Colonic mucosa (tissue), 4 donors: ENCODE measurements around the gene CHRNA9. TPM values are rescaled to one million over a fixed set of nuclear protein-coding genes. Genes with fewer than 3 reads are reported as not detected.

ENCODE experiments used
- DNase-seq: peaks from one replicate; pipeline ENCODE4 v3.0.0-alpha.2; 2020
- H3K27ac ChIP-seq: fragments of 200-600 bp; one replicate; pipeline ENCODE4 v1.8.0; 2021
- H3K27me3 ChIP-seq: fragments of 200-600 bp; one replicate; pipeline ENCODE4 v1.8.0; 2021
- H3K36me3 ChIP-seq: fragments of 200-600 bp; one replicate; pipeline ENCODE4 v1.8.0; 2021
- H3K4me1 ChIP-seq: fragments of 200-600 bp; one replicate; pipeline ENCODE4 v1.8.0; 2021; ENCODE audit warnings: mild to moderate bottlenecking
- H3K4me3 ChIP-seq: fragments of 200-600 bp; one replicate; pipeline ENCODE4 v1.8.0; 2021
- H3K9ac ChIP-seq, 2 donors: one replicate each; pipeline ENCODE4 v1.7.0; 2013; ENCODE audit warnings: control low read depth in 2 of 2, low read depth in 2 of 2, low read length in 2 of 2
- H3K9me3 ChIP-seq: fragments of 200-600 bp; one replicate; pipeline ENCODE4 v1.8.0; 2021
- CTCF ChIP-seq: fragments of 200-600 bp; IDR thresholded peaks from one replicate; pipeline ENCODE4 v1.8.0; 2022; ENCODE audit warnings: antibody characterized with exemption, mild to moderate bottlenecking
- intact Hi-C: fragments of 100-400 bp; cut with DNase I; formaldehyde crosslinking; loops from one replicate; pipeline ENCODE4 v1.14.1; 2022
- total RNA-seq, 2 donors: library from RNA; stranded (reverse); fragmentation: NEBNext Ultra II Directional in 1 of 2; extraction: Animal tissue kit (Norgen Biotek cat#: 25700) in 1 of 2; gene quantifications; one replicate each; pipeline ENCODE4 v1.2.1, GENCODE V29; 2021
- donor health status: healthy.
- donor health status: DM: no; HTN: no; CAD: no.
- donor health status: DM: no; HTN: no; CAD: no.

The CHRNA9 gene
- total RNA-seq, 2 donors from 2014 or later = not detected

- intact Hi-C loops = loop anchor here (5.0 kb wide), 1 partner anchor 355 kb away; no protein-coding TSS in a partner anchor
- H3K9ac ChIP-seq = peak overlapping the region in 1 of 2 donors; percentile 5
- TF ChIP-seq CTCF = no peak
- H3K27ac ChIP-seq = no peak overlapping the region
- H3K4me3 ChIP-seq = no peak overlapping the region
- H3K27me3 ChIP-seq = no peaks in the 10 kb centered on the region
- no peaks in the 10 kb centered on the region for H3K36me3 ChIP-seq
- H3K9me3 ChIP-seq = no peaks in the 10 kb centered on the region
- DNase-seq = no peak
- peaks cover 5% of the 10 kb centered on the region for H3K4me1 ChIP-seq
Measured at GRCh38 chr4:40367451-40367850, 32.3 kb downstream of the CHRNA9 start.

- H3K27me3 ChIP-seq = no peaks in the 10 kb centered on the region
- intact Hi-C loops = loop anchor here (5.0 kb wide), 2 partner anchors 138 to 353 kb away; no protein-coding TSS in a partner anchor
- H3K4me3 ChIP-seq = no peak overlapping the region
- H3K36me3 ChIP-seq = no peaks in the 10 kb centered on the region
- H3K9ac ChIP-seq = no peak overlapping the region
- H3K27ac ChIP-seq = peak overlapping the region; percentile 79
- H3K9me3 ChIP-seq = no peaks in the 10 kb centered on the region
- H3K4me1 ChIP-seq = no peaks in the 10 kb centered on the region
- TF ChIP-seq CTCF = no peak
- peak; percentile 85 for DNase-seq
Measured at GRCh38 chr4:40369437-40370274, 34.5 kb downstream of the CHRNA9 start.

- H3K9ac ChIP-seq = no peak overlapping the region
- intact Hi-C loops = loop anchor here (5.0 kb wide), 1 partner anchor 135 kb away; no protein-coding TSS in a partner anchor
- no peak for TF ChIP-seq CTCF
- H3K27me3 ChIP-seq = no peaks in the 10 kb centered on the region
- H3K9me3 ChIP-seq = no peaks in the 10 kb centered on the region
- DNase-seq = no peak
- H3K36me3 ChIP-seq = no peaks in the 10 kb centered on the region
- no peak overlapping the region for H3K27ac ChIP-seq
- no peak overlapping the region for H3K4me3 ChIP-seq
- no peaks in the 10 kb centered on the region for H3K4me1 ChIP-seq
Measured at GRCh38 chr4:40372651-40373050, 37.5 kb downstream of the CHRNA9 start.

GRCh38 chr4:40373636-40374035, 38.5 kb downstream of the CHRNA9 start:
- no peaks in the 10 kb centered on the region for H3K36me3 ChIP-seq
- TF ChIP-seq CTCF = no peak
- no peak overlapping the region for H3K27ac ChIP-seq
- no peak overlapping the region for H3K9ac ChIP-seq
- H3K4me3 ChIP-seq = no peak overlapping the region
- no peaks in the 10 kb centered on the region for H3K4me1 ChIP-seq
- H3K27me3 ChIP-seq = no peaks in the 10 kb centered on the region
- H3K9me3 ChIP-seq = no peaks in the 10 kb centered on the region
- DNase-seq = no peak
- intact Hi-C loops = loop anchor here (5.0 kb wide), 1 partner anchor 134 kb away; no protein-coding TSS in a partner anchor

- intact Hi-C loops = no loop called here
- Histone ChIP-seq H3K36me3 (no peaks in the 10 kb centered on the region), H3K9me3 (no peaks in the 10 kb centered on the region), H3K4me1 (no peaks in the 10 kb centered on the region), H3K27me3 (no peaks in the 10 kb centered on the region), H3K9ac (no peak overlapping the region), H3K4me3 (no peak overlapping the region), H3K27ac (no peak overlapping the region)
- DNase-seq = no peak
- TF ChIP-seq CTCF = no peak
Measured at GRCh38 chr4:40375095-40375494, 40.0 kb downstream of the CHRNA9 start.
